ENCODE results near the gene BLTP3A. TPM values are rescaled to one million over a fixed set of nuclear protein-coding genes. Genes with fewer than 3 reads are reported as not detected.
A peak's percentile ranks its signal among the peaks of the same experiment; 100 is the strongest.
"Not testable (repeated sequence)": the region's sequence is repeated elsewhere in the genome, so short reads cannot be mapped to it uniquely, and the experiment has no call there.

The BLTP3A gene
- total and polyA plus RNA-seq, 2 experiments from 2014 or later: 3.1 to 4.9 TPM

DNA sequence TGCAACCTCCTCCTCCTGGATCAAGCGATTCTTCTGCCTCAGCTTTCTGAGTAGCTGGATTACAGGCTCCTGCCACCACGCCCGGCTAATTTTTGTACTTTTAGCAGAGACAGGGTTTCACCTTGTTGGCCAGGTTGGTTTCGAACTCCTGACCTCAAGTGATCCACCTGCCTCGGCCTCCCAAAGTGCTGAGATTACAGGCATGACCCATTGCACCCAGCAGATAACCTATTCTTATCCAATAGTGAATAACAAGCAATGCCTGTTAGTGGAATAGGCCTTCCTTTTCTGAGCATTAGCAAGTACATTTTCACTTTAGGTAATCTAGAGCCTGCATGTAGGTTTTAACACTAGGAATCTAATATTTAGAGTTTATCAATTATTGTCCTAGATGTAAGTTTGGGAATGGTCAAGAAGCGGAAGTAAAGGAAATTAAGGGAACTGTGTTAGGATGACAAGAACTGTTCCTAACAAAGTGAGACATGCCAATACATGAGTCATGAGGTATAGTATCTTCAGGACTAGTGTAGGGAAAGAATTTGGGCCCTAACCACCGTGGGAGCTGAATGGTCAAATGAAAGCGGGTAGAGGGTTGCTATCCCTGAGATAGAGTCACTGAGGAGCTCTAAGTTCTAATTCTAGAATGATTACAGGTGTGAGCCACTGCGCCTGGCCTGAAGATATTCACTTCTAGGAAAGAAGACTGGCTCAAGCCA is 15.0 kb downstream of the BLTP3A start:
- in situ Hi-C loops (cut with MboI): no loop called here
- H3K4me1 ChIP-seq (ENCODE audit: insufficient read depth): no peaks in the 10 kb centered on the region
- H3K27me3 ChIP-seq (replicated peaks; ENCODE audit: insufficient read depth): no peaks in the 10 kb centered on the region
- no peak overlapping the region for H2AFZ ChIP-seq
- no peaks in the 10 kb centered on the region for H3K9me3 ChIP-seq (ENCODE audit: low read depth)
- H3K9ac ChIP-seq: no peak overlapping the region
- 91 to 93% methylated on average over 9 of the region's 9 CpGs for WGBS, 2 experiments (ENCODE audit: low coverage in 1 of 2, low lambda C conversion rate in 2 of 2, missing lambda C conversion rate in 2 of 2)
- H3K36me3 ChIP-seq (ENCODE audit: low read depth): no peaks in the 10 kb centered on the region
- H4K20me1 ChIP-seq (ENCODE audit: insufficient read depth): peaks cover 3% of the 10 kb centered on the region
- H3F3A ChIP-seq (ENCODE audit: insufficient read depth): no peaks in the 10 kb centered on the region
- DNase-seq: peak; percentile 29
- peaks cover 82% of the 10 kb centered on the region for H3K79me2 ChIP-seq (ENCODE audit: insufficient read depth)
- TF ChIP-seq EZH2phosphoT487 (IDR thresholded peaks at IDR 0.05; ENCODE audit: insufficient read depth, low read depth): no peak
- no peak for TF ChIP-seq EZH2 (IDR thresholded peaks at IDR 0.05; ENCODE audit: insufficient read depth, poor library complexity, severe bottlenecking)
- no peak overlapping the region for H3K4me3 ChIP-seq
- H3K27ac ChIP-seq: no peak overlapping the region
- H3K4me2 ChIP-seq (ENCODE audit: unreplicated experiment): no peak overlapping the region
- H3K9me2 ChIP-seq (ENCODE audit: insufficient read depth): no peaks in the 10 kb centered on the region

DNA sequence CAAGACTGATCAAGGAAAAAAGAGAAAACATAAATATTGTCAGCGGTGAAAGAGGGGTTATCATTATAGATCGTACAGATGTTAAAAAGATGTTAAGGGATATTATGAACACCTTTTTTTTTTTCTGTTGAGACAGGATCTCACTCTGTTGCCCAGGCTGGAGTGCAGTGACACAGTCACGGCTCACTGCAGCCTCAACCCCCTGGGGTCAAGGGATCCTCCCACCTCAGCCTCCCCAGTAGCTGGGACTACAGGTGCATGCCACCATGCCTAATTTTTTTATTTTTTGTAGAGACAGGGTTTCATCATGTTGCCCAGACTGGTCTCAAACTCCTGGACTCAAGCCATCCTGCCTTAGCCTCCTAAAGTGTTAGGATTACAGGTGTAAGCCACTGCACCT is 16.6 kb downstream of the BLTP3A start:
- H3K4me3 ChIP-seq; H3K9ac ChIP-seq; H3K4me1 ChIP-seq (ENCODE audit: insufficient read depth); H3K36me3 ChIP-seq (ENCODE audit: low read depth); H2AFZ ChIP-seq; in situ Hi-C loops (cut with MboI); H3K27ac ChIP-seq; H3F3A ChIP-seq (ENCODE audit: insufficient read depth); H3K27me3 ChIP-seq (replicated peaks; ENCODE audit: insufficient read depth); H4K20me1 ChIP-seq (ENCODE audit: insufficient read depth); H3K4me2 ChIP-seq (ENCODE audit: unreplicated experiment); DNase-seq; H3K9me3 ChIP-seq (ENCODE audit: low read depth); H3K9me2 ChIP-seq (ENCODE audit: insufficient read depth): not testable (repeated sequence)
- peaks cover 82% of the 10 kb centered on the region for H3K79me2 ChIP-seq (ENCODE audit: insufficient read depth)
- WGBS, 2 experiments (ENCODE audit: low coverage in 1 of 2, low lambda C conversion rate in 2 of 2, missing lambda C conversion rate in 2 of 2): 95 to 99% methylated on average over 3 of the region's 3 CpGs

DNA sequence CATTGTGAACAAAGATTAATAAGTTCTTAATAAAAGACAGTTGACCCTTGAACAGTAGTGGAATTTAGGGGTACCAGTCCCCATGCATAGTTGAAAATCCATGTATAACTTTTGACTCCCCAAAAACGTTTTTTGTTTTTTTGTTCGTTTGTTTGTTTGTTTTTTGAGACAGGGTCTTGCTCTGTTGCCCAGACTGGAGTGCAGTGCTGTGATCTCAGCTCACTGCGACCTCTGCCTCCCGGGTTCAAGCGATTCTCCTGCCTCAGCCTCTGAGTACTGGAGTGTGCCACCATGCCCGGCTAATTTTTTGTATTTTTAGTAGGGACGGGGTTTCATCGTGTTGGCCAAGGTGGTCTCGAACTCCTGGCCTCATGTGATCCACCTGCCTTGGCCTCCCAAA is 17.5 kb downstream of the BLTP3A start:
- H3K9me3 ChIP-seq (ENCODE audit: low read depth); H3K9me2 ChIP-seq (ENCODE audit: insufficient read depth); in situ Hi-C loops (cut with MboI): not testable (repeated sequence)

DNA sequence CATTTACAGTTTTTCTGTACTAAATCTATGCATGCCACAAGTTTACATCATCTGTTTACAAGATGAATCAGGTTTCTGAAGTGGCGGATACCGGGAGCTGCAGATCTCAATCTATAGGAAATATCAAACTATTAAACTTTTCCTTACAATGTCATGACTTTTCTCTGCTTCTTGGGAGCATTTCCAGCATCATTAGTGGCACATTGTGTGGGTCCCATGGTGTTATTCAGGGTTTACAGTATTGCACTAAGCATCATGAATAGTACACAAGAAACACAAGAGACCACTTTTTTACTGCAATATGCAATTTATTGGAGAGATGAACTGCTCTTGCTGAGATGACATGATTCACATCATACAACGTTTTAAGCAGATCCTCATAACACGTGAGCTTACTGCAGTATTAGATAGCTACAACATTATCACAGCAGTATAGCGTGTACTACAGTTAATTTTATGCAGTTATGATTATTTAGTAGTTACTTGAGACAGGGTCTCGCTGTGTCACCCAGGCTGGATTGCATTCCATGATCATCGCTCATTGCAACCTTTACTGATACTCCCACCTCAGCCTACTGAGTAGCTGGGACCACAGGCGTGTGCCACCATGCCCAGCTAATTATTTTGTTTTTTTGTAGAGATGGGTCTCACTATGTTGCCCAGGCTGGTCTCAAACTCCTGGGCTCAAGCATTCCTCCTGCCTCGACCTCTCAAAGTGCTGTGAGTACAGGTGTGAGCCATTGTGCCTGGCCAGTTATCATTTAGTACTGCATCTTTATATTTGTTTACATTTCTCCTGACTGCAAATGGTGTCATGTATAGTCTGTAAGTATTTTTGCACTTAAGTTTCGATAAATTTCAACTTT is 18.4 kb downstream of the BLTP3A start:
- in situ Hi-C loops (cut with MboI): no loop called here
- Histone ChIP-seq H2AFZ (no peak overlapping the region), H3K79me2 (ENCODE audit: insufficient read depth) (peaks cover 82% of the 10 kb centered on the region), H3K9ac (no peak overlapping the region), H3K9me2 (ENCODE audit: insufficient read depth) (no peaks in the 10 kb centered on the region), H4K20me1 (ENCODE audit: insufficient read depth) (peaks cover 9% of the 10 kb centered on the region), H3K4me3 (no peak overlapping the region), H3K4me2 (ENCODE audit: unreplicated experiment) (no peak overlapping the region), H3F3A (ENCODE audit: insufficient read depth) (no peaks in the 10 kb centered on the region), H3K27me3 (replicated peaks; ENCODE audit: insufficient read depth) (no peaks in the 10 kb centered on the region), H3K27ac (no peak overlapping the region), H3K36me3 (ENCODE audit: low read depth) (no peaks in the 10 kb centered on the region), H3K4me1 (ENCODE audit: insufficient read depth) (no peaks in the 10 kb centered on the region), H3K9me3 (ENCODE audit: low read depth) (no peaks in the 10 kb centered on the region)
- DNase-seq: no peak
- 89 to 90% methylated on average over 10 of the region's 10 CpGs for WGBS, 2 experiments (ENCODE audit: low coverage in 1 of 2, low lambda C conversion rate in 2 of 2, missing lambda C conversion rate in 2 of 2)
- TF ChIP-seq EZH2phosphoT487 (IDR thresholded peaks at IDR 0.05; ENCODE audit: insufficient read depth, low read depth) (no peak), EZH2 (IDR thresholded peaks at IDR 0.05; ENCODE audit: insufficient read depth, poor library complexity, severe bottlenecking) (no peak)

More for the DNA sequence above, 17.5 kb downstream of the BLTP3A start:
- H3K36me3 ChIP-seq (ENCODE audit: low read depth); H3K27me3 ChIP-seq (replicated peaks; ENCODE audit: insufficient read depth); DNase-seq; H3K4me1 ChIP-seq (ENCODE audit: insufficient read depth); H3K4me2 ChIP-seq (ENCODE audit: unreplicated experiment); H3K4me3 ChIP-seq; H2AFZ ChIP-seq; H4K20me1 ChIP-seq (ENCODE audit: insufficient read depth); H3K27ac ChIP-seq; H3F3A ChIP-seq (ENCODE audit: insufficient read depth); H3K9ac ChIP-seq: not testable (repeated sequence)
- peaks cover 82% of the 10 kb centered on the region for H3K79me2 ChIP-seq (ENCODE audit: insufficient read depth)
- 66 to 69% methylated on average over 9 of the region's 9 CpGs for WGBS, 2 experiments (ENCODE audit: low coverage in 1 of 2, low lambda C conversion rate in 2 of 2, missing lambda C conversion rate in 2 of 2)

Measured in GM23248 (cell line).